ENCODE data around the gene DLGAP5. TPM values are rescaled to one million over a fixed set of nuclear protein-coding genes. Genes with fewer than 3 reads are reported as not detected.

The DLGAP5 gene
- total RNA-seq, 1 experiment from 2014 or later, result 72.8 TPM

DNA sequence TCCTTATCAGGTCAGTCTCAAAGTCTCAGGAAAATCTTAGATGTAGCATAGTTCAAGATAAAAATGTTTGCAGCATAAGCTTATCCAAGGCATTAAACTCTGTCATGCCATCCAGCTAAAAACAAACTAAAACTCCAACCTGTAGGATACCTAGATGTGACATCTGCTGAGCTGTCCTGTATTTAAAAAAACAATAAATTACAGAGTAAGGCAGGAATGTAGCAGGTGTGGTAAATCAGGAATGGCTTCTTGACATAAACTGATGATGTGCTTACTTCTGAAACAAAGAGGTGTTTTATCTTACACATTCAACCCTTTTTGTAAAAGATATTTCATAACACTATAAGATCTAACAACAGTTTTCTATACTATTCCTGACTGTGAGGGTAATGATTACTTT, 30.6 kb upstream of the DLGAP5 start:
- no TSS peak for BruUV-seq (replicated peaks)
- intact Hi-C loops (cut with micrococcal nuclease), result no loop called here
- CTCF ChIA-PET, result no interaction called here
- H3K4me1 ChIP-seq (ENCODE audit: control insufficient read depth in 1 of 2, insufficient read depth in 2 of 2, low read length in 2 of 2), result no peaks in the 10 kb centered on the region; a peak in 1 of 4 replicates
- no peak overlapping the region for H3K27ac ChIP-seq (ENCODE audit: low read depth, low read length)
- no peak overlapping the region for H3K4me2 ChIP-seq (ENCODE audit: low read length)
- no peaks in the 10 kb centered on the region for H3K27me3 ChIP-seq (ENCODE audit: insufficient read depth, low read length)
- H3K4me3 ChIP-seq (replicated peaks in 1 of 2; ENCODE audit: low read depth in 1 of 2, low read length in 2 of 2), result no peak overlapping the region
- POLR2A ChIA-PET, result no interaction called here
- DNase-seq (ENCODE audit: low read depth, low spot score), result no peak
- RAD21 ChIA-PET (ENCODE audit: low non-redundant PET in 1 of 2, low total read pairs in 2 of 2, uncharacterized antibody in 2 of 2, unreplicated experiment in 2 of 2), result interaction anchor here in 1 of 2 experiments (0.5 kb wide), 1 partner anchor 208 kb away, joined by 3 read pairs; no protein-coding TSS in a partner anchor
- no peaks in the 10 kb centered on the region for H3K79me2 ChIP-seq (ENCODE audit: insufficient read depth, low read length)
- H2AFZ ChIP-seq (ENCODE audit: low read depth, low read length, poor library complexity, severe bottlenecking), result no peak overlapping the region
- H3K9me2 ChIP-seq (ENCODE audit: insufficient read depth), result no peaks in the 10 kb centered on the region
- H4K20me1 ChIP-seq (ENCODE audit: insufficient read depth), result no peaks in the 10 kb centered on the region
- no peak for TF ChIP-seq RAD21 (IDR thresholded peaks at IDR 0.05; ENCODE audit: low read depth)
- no peak for TF ChIP-seq POLR2A (IDR thresholded peaks at IDR 0.05; ENCODE audit: borderline replicate concordance, extremely low read depth, insufficient read depth, insufficient read length)
- no peak for TF ChIP-seq SIN3A (IDR thresholded peaks at IDR 0.05; ENCODE audit: low read depth)
- TF ChIP-seq, protein P1, sequence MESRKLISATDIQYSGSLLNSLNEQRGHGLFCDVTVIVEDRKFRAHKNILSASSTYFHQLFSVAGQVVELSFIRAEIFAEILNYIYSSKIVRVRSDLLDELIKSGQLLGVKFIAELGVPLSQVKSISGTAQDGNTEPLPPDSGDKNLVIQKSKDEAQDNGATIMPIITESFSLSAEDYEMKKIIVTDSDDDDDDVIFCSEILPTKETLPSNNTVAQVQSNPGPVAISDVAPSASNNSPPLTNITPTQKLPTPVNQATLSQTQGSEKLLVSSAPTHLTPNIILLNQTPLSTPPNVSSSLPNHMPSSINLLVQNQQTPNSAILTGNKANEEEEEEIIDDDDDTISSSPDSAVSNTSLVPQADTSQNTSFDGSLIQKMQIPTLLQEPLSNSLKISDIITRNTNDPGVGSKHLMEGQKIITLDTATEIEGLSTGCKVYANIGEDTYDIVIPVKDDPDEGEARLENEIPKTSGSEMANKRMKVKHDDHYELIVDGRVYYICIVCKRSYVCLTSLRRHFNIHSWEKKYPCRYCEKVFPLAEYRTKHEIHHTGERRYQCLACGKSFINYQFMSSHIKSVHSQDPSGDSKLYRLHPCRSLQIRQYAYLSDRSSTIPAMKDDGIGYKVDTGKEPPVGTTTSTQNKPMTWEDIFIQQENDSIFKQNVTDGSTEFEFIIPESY (IDR thresholded peaks at IDR 0.05; ENCODE audit: extremely low read depth, insufficient replicate concordance, low read length), result no peak
- TF ChIP-seq ZFX (IDR thresholded peaks at IDR 0.05), result no peak
- TF ChIP-seq ELF1 (IDR thresholded peaks at IDR 0.05; ENCODE audit: borderline replicate concordance, low read depth), result no peak
- TF ChIP-seq FOSL1 (IDR thresholded peaks at IDR 0.05; ENCODE audit: low read depth), result no peak
- no peak for ATAC-seq
- H3K9me3 ChIP-seq (ENCODE audit: control insufficient read depth in 1 of 2, insufficient read depth in 1 of 2, low read depth in 1 of 2, low read length in 2 of 2), result 0 out of 4 replicates have a peak, but pooled peaks cover 4 to 5% of the 10 kb centered on the region in 2 experiments
- H3K36me3 ChIP-seq (ENCODE audit: control insufficient read depth in 1 of 2, insufficient read depth in 2 of 2, low read length in 2 of 2), result no peaks in the 10 kb centered on the region
- no peak overlapping the region for H3K9ac ChIP-seq (ENCODE audit: low read length)

DNA sequence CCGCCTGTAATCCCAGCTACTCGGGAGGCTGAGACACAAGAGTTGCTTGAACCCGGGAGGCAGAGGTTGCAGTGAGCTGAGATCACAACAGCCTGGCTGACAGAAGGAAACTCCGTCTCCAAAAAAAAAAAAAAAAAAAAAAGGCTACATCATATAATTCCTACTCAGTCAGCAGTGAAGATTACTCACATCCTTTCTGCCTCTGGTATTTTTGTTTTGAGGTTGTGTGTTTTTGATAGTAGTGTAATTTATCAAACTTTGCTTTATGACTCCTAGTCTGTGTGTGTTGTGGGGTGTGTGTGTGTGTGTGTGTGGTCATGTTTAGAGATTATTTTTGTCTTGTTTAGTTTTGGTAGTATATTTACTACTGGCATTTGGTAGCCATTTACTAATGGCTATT, 29.8 kb upstream of the DLGAP5 start:
- DNase-seq (ENCODE audit: low read depth, low spot score) (no peak), ATAC-seq (no peak)
- H3K4me1 ChIP-seq (ENCODE audit: control insufficient read depth in 1 of 2, insufficient read depth in 2 of 2, low read length in 2 of 2), result no peaks in the 10 kb centered on the region; a peak in 1 of 4 replicates
- H4K20me1 ChIP-seq (ENCODE audit: insufficient read depth), result no peaks in the 10 kb centered on the region
- no peak overlapping the region for H3K4me2 ChIP-seq (ENCODE audit: low read length)
- intact Hi-C loops (cut with micrococcal nuclease), result no loop called here
- H3K4me3 ChIP-seq (replicated peaks in 1 of 2; ENCODE audit: low read depth in 1 of 2, low read length in 2 of 2), result no peak overlapping the region
- H2AFZ ChIP-seq (ENCODE audit: low read depth, low read length, poor library complexity, severe bottlenecking), result no peak overlapping the region
- ChIA-PET RAD21 (ENCODE audit: low non-redundant PET in 1 of 2, low total read pairs in 2 of 2, uncharacterized antibody in 2 of 2, unreplicated experiment in 2 of 2) (no interaction called here), CTCF (no interaction called here), POLR2A (no interaction called here)
- no peaks in the 10 kb centered on the region for H3K9me2 ChIP-seq (ENCODE audit: insufficient read depth)
- H3K36me3 ChIP-seq (ENCODE audit: control insufficient read depth in 1 of 2, insufficient read depth in 2 of 2, low read length in 2 of 2), result no peaks in the 10 kb centered on the region
- H3K79me2 ChIP-seq (ENCODE audit: insufficient read depth, low read length), result no peaks in the 10 kb centered on the region
- BruUV-seq (replicated peaks), result no TSS peak
- no peak overlapping the region for H3K9ac ChIP-seq (ENCODE audit: low read length)
- H3K27ac ChIP-seq (ENCODE audit: low read depth, low read length), result no peak overlapping the region
- H3K27me3 ChIP-seq (ENCODE audit: insufficient read depth, low read length), result no peaks in the 10 kb centered on the region
- no peaks in the 10 kb centered on the region for H3K9me3 ChIP-seq (ENCODE audit: control insufficient read depth in 1 of 2, insufficient read depth in 1 of 2, low read depth in 1 of 2, low read length in 2 of 2)
- TF ChIP-seq CEBPB (IDR thresholded peaks at IDR 0.05; ENCODE audit: low read depth) (no peak), YY1 (IDR thresholded peaks at IDR 0.05; ENCODE audit: extremely low read depth, insufficient replicate concordance, low read depth, low read length) (no peak), TCF7L2 (IDR thresholded peaks at IDR 0.05; ENCODE audit: borderline replicate concordance, extremely low read depth, insufficient read depth, insufficient read length) (no peak), RAD21 (IDR thresholded peaks at IDR 0.05; ENCODE audit: low read depth) (no peak), EGR1 (IDR thresholded peaks at IDR 0.05; ENCODE audit: low read depth) (no peak), SIN3A (IDR thresholded peaks at IDR 0.05; ENCODE audit: low read depth) (no peak), CBX3 (IDR thresholded peaks at IDR 0.05; ENCODE audit: low read depth) (no peak), SRF (IDR thresholded peaks at IDR 0.05; ENCODE audit: low read depth) (no peak), FOSL1 (IDR thresholded peaks at IDR 0.05; ENCODE audit: low read depth) (no peak)
- TF ChIP-seq, protein P1 (IDR thresholded peaks at IDR 0.05; ENCODE audit: extremely low read depth, insufficient replicate concordance, low read length), result no peak
- TF ChIP-seq, protein P2, sequence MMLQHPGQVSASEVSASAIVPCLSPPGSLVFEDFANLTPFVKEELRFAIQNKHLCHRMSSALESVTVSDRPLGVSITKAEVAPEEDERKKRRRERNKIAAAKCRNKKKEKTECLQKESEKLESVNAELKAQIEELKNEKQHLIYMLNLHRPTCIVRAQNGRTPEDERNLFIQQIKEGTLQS (IDR thresholded peaks at IDR 0.05), result no peak
- TF ChIP-seq, protein P3, sequence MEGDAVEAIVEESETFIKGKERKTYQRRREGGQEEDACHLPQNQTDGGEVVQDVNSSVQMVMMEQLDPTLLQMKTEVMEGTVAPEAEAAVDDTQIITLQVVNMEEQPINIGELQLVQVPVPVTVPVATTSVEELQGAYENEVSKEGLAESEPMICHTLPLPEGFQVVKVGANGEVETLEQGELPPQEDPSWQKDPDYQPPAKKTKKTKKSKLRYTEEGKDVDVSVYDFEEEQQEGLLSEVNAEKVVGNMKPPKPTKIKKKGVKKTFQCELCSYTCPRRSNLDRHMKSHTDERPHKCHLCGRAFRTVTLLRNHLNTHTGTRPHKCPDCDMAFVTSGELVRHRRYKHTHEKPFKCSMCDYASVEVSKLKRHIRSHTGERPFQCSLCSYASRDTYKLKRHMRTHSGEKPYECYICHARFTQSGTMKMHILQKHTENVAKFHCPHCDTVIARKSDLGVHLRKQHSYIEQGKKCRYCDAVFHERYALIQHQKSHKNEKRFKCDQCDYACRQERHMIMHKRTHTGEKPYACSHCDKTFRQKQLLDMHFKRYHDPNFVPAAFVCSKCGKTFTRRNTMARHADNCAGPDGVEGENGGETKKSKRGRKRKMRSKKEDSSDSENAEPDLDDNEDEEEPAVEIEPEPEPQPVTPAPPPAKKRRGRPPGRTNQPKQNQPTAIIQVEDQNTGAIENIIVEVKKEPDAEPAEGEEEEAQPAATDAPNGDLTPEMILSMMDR (IDR thresholded peaks at IDR 0.05 in 2 of 3, conservative IDR thresholded peaks at IDR 0.05 in 1 of 3; ENCODE audit: borderline replicate concordance in 1 of 3, insufficient read depth in 1 of 3, low read depth in 2 of 3, low read length in 2 of 3), result no peak
